ENCODE data around the gene DMRT3.

- TF ChIP-seq CTCF (conservative IDR thresholded peaks at IDR 0.05 in 1 of 2, IDR thresholded peaks at IDR 0.05 in 1 of 2; ENCODE audit: low read depth in 1 of 2, low read length in 2 of 2) (no peak), EZH2 (IDR thresholded peaks at IDR 0.05; ENCODE audit: low read length, missing control alignments) (peak; percentile 54)
These were observed 1.7 kb downstream of the DMRT3 start for GRCh38 chr9:977838-978830.

All from fibroblast of lung (primary cell).